Heart right ventricle (tissue), 16 donors: ENCODE results near the gene MAN1A1. TPM values are rescaled to one million over a fixed set of nuclear protein-coding genes. Genes with fewer than 3 reads are reported as not detected.
A peak's percentile ranks its signal among the peaks of the same experiment; 100 is the strongest.

ENCODE experiments used
- ATAC-seq, 8 donors: fragments of 200-7000 bp; cut with Tn5 transposase; one replicate each; pipeline ENCODE4 v1.9.1; 2020; ENCODE audit warnings: mild to moderate bottlenecking in 8 of 8, moderate library complexity in 8 of 8, moderate number of reproducible peaks in 1 of 8
- DNase-seq, 2 donors: peaks; one replicate each; pipeline ENCODE4 v3.0.0-alpha.2; 2020
- H3K27ac ChIP-seq, 10 donors: fragments of 200-600 bp; sonication (generic) in 2 of 10; one replicate each; pipeline versions ENCODE4 v1.5.0 to v1.8.0; 2020 to 2022; ENCODE audit warnings: mild to moderate bottlenecking in 3 of 10
- H3K27me3 ChIP-seq, 7 donors: fragments of 200-600 bp; one replicate each; pipeline ENCODE4 v1.8.0; 2021 to 2022; ENCODE audit warnings: mild to moderate bottlenecking in 2 of 7
- H3K36me3 ChIP-seq, 9 donors: fragments of 200-600 bp; sonication (generic) in 1 of 9; one replicate each; pipeline versions ENCODE4 v1.5.0 to v1.8.0; 2020 to 2022; ENCODE audit warnings: mild to moderate bottlenecking in 2 of 9
- H3K4me1 ChIP-seq, 9 donors: fragments of 200-600 bp; sonication (generic) in 1 of 9; one replicate each; pipeline versions ENCODE4 v1.5.0 to v1.8.0; 2020 to 2022; ENCODE audit warnings: mild to moderate bottlenecking in 4 of 9
- H3K4me3 ChIP-seq, 10 donors: fragments of 200-600 bp; sonication (generic) in 2 of 10; one replicate each; pipeline versions ENCODE4 v1.5.0 to v1.8.0; 2020 to 2022; ENCODE audit warnings: mild to moderate bottlenecking in 7 of 10, moderate library complexity in 2 of 10
- H3K9me3 ChIP-seq, 11 donors: fragments of 200-600 bp in 10 of 11; sonication (generic) in 2 of 11; one replicate each; pipeline versions ENCODE4 v1.5.0 to v1.8.0; 2013 to 2022; ENCODE audit warnings: mild to moderate bottlenecking in 2 of 11, control low read depth in 1 of 11, moderate library complexity in 1 of 11
- WGBS, 2 donors: extraction: QIAGEN DNeasy Blood & Tissue Kit; methylation state at CpG; one replicate each; pipeline ENCODE4 v1.1.7; 2013; ENCODE audit warnings: inconsistent platforms in 1 of 2; 5-methylcytosine and 5-hydroxymethylcytosine counted together
- intact Hi-C, 10 donors: fragments of 100-400 bp; cut with DNase I; formaldehyde crosslinking; loops; one replicate each; pipeline versions ENCODE4 v1.11.1 to v1.14.2; 2022
- polyA plus RNA-seq, 2 donors: library from polyadenylated mRNA; stranded (reverse); fragments of 200-250 nt; gene quantifications; one replicate each; pipeline ENCODE4 v1.2.3, GENCODE V29; 2013
- total RNA-seq, 10 donors: library from RNA; stranded (reverse); fragmentation: NEBNext Ultra II Directional in 3 of 10; extraction: Animal tissue kit (Norgen Biotek cat#: 25700) in 3 of 10; gene quantifications; one replicate each; pipeline versions ENCODE4 v1.2.1 to v1.2.4, GENCODE V29; 2021 to 2023
- TF ChIP-seq, protein P1 (sequence below), 9 donors: fragments of 200-600 bp; sonication (generic) in 2 of 9; IDR thresholded peaks; one replicate each; pipeline versions ENCODE4 v1.5.0 to v1.8.0; 2021 to 2022; ENCODE audit warnings: antibody characterized with exemption in 9 of 9, mild to moderate bottlenecking in 5 of 9, moderate library complexity in 1 of 9
- donor health status: Arrhythmogenic right ventricular cardiomyopathy.
- donor health status: ischemic (EF 13 %, LVEDD 7.1; RV severe dilation, severe dysfunction).
- donor health status: healthy with polysubstance abuse.
- donor health status: DM: no; HTN: yes; CAD: no.
- donor health status: DM: no; HTN: no; CAD: no.
- donor health status: ischemic (EF 25% LVEDD 6.9; RV normal size, moderate dysfunction).
- donor health status: ischemic (EF 25% LVEDD 5.7; RV mildly dilated, moderate dysfunction).
- donor health status: healthy.
- donor health status: DM: yes; HTN: yes; CAD: no.
- donor health status: Ischemic cardiomyopathy.
- donor health status: ischemic (EF 35%, LVEDD 5.7; RV mildly dilated, moderate dysfunction).
- donor health status: nonischemic (EF 11% LVEDD 7.7; RV severe dilation, severe dysfunction).
- donor health status: DM: yes; HTN: yes; CAD: no.
- donor health status: PGD.
- donor health status: ischemic (EF 29% LVEDD 5.4; RV normal size, mild dysfunction).
- donor health status: nonischemic (EF 23%, LVEDD 6.1; RV moderate dilation, normal function).

Gene MAN1A1
- total and polyA plus RNA-seq, 12 donors, result 6.2 to 22.0 (median 10.2) TPM

DNA sequence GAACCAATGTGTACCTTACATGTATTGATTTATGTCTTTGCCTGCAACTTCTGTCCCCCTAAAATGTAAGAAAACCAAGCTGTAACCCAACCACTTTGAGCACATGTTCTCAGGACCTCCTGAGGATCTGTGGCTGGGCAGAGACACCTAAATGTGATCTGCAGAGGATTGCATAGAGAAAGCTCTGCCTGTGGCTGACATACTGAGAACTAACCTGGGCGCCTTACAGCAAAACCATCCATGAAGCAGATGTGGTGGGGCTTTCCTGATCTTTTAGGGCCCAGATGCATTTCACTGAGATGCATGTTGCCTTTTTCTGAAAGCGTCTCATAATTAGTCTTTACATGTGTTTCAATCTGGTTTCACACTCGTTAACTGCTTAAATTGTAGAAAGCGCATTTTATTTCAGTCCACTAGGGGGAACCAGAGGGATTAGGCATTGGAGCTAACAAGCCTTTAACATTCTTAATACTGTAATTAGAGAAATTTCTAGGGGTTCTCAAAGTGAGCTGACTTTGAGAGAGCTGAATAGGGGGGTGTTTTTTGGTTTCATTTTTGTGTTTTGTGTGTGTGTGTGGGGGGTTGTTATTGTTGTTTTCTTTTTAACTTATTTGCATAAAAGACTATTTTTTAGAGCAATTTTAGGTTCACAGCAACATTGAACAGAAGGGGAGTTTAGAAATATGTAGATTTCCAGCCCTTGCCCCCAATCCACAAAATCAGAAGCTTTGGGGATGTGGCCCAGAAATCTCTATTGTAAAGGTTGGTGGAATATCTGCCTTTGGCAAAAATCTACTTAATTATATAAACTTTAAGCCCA, 220.2 kb downstream of the MAN1A1 start:
- intact Hi-C loops, result loop anchor here in 1 of 10 donors (10.0 kb wide), 1 partner anchor 525 kb away; no protein-coding TSS in a partner anchor

GRCh38 chr6:119128252-119128912, 221.2 kb downstream of the MAN1A1 start:
- TF ChIP-seq, protein P1, sequence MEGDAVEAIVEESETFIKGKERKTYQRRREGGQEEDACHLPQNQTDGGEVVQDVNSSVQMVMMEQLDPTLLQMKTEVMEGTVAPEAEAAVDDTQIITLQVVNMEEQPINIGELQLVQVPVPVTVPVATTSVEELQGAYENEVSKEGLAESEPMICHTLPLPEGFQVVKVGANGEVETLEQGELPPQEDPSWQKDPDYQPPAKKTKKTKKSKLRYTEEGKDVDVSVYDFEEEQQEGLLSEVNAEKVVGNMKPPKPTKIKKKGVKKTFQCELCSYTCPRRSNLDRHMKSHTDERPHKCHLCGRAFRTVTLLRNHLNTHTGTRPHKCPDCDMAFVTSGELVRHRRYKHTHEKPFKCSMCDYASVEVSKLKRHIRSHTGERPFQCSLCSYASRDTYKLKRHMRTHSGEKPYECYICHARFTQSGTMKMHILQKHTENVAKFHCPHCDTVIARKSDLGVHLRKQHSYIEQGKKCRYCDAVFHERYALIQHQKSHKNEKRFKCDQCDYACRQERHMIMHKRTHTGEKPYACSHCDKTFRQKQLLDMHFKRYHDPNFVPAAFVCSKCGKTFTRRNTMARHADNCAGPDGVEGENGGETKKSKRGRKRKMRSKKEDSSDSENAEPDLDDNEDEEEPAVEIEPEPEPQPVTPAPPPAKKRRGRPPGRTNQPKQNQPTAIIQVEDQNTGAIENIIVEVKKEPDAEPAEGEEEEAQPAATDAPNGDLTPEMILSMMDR (IDR thresholded peaks at IDR 0.05), result no peak
- no peaks in the 10 kb centered on the region for H3K27me3 ChIP-seq
- ATAC-seq (no peak), DNase-seq (no peak)
- intact Hi-C loops, result loop anchor here in 1 of 10 donors (10.0 kb wide), 1 partner anchor 526 kb away; no protein-coding TSS in a partner anchor
- no peaks in the 10 kb centered on the region for H3K36me3 ChIP-seq
- H3K4me3 ChIP-seq, result no peak overlapping the region
- peaks cover 0 to 19% (median 5%) of the 10 kb centered on the region in 9 donors for H3K4me1 ChIP-seq
- H3K9me3 ChIP-seq, result peaks cover 0 to 4% (median 0%) of the 10 kb centered on the region in 11 donors
- 62 to 64% methylated on average over 2 of the region's 2 CpGs for WGBS, 2 donors
- H3K27ac ChIP-seq, result no peak overlapping the region

More for the DNA sequence above, 220.2 kb downstream of the MAN1A1 start:
- TF ChIP-seq, protein P1 (IDR thresholded peaks at IDR 0.05), result peak; percentile 78 to 89 (median 82)
- H3K36me3 ChIP-seq, result no peaks in the 10 kb centered on the region
- ATAC-seq (peak in 5 of 8 donors; percentile 46 to 75 (median 62)), DNase-seq (peak in 1 of 2 donors; percentile 30)
- H3K27ac ChIP-seq, result no peak overlapping the region
- H3K9me3 ChIP-seq, result peaks cover 0 to 4% (median 0%) of the 10 kb centered on the region in 11 donors
- WGBS, 2 donors, result 18 to 23% methylated on average over 4 of the region's 4 CpGs
- peaks cover 0 to 19% (median 5%) of the 10 kb centered on the region in 9 donors for H3K4me1 ChIP-seq
- H3K4me3 ChIP-seq, result no peak overlapping the region
- no peaks in the 10 kb centered on the region for H3K27me3 ChIP-seq

GRCh38 chr6:119127627-119128026, 221.9 kb downstream of the MAN1A1 start:
- Histone ChIP-seq H3K4me3 (no peak overlapping the region), H3K36me3 (no peaks in the 10 kb centered on the region), H3K27ac (no peak overlapping the region), H3K27me3 (no peaks in the 10 kb centered on the region), H3K4me1 (peaks cover 0 to 19% (median 5%) of the 10 kb centered on the region in 9 donors), H3K9me3 (peaks cover 0 to 4% (median 0%) of the 10 kb centered on the region in 11 donors)
- TF ChIP-seq, protein P1 (IDR thresholded peaks at IDR 0.05), result no peak
- ATAC-seq (no peak), DNase-seq (no peak)
- intact Hi-C loops, result loop anchor here in 1 of 10 donors (10.0 kb wide), 1 partner anchor 527 kb away; no protein-coding TSS in a partner anchor
- 94 to 97% methylated on average over 1 of the region's 1 CpG for WGBS, 2 donors
